SJCRH30 (cell line): ENCODE measurements around the gene BCAR3. TPM values are rescaled to one million over a fixed set of nuclear protein-coding genes. Genes with fewer than 3 reads are reported as not detected.
A peak's percentile ranks its signal among the peaks of the same experiment; 100 is the strongest.

Experiments
- DNase-seq, 2 experiments: peaks; one replicate each; pipeline ENCODE4 v3.0.0-alpha.2; 2015 to 2020
- H3K27ac ChIP-seq: fragments of 250-450 bp; sonication (Bioruptor Pico); 2 replicates; pipeline ENCODE4 v1.5.1; 2020; ENCODE audit warnings: mild to moderate bottlenecking, moderate library complexity
- H3K27me3 ChIP-seq: fragments of 250-450 bp; sonication (Bioruptor Pico); 2 replicates; pipeline ENCODE4 v1.5.1; 2020; ENCODE audit warnings: mild to moderate bottlenecking, moderate library complexity
- H3K36me3 ChIP-seq: fragments of 250-450 bp; sonication (Bioruptor Pico); 2 replicates; pipeline ENCODE4 v1.5.1; 2020; ENCODE audit warnings: mild to moderate bottlenecking, moderate library complexity
- H3K4me1 ChIP-seq: fragments of 250-450 bp; sonication (Bioruptor Pico); 2 replicates; pipeline ENCODE4 v1.5.1; 2020; ENCODE audit warnings: mild to moderate bottlenecking, moderate library complexity
- H3K4me3 ChIP-seq: fragments of 250-450 bp; sonication (Bioruptor Pico); 2 replicates; pipeline ENCODE4 v1.5.1; 2020; ENCODE audit warnings: mild to moderate bottlenecking, moderate library complexity
- H3K9me3 ChIP-seq: fragments of 250-450 bp; sonication (Bioruptor Pico); replicated peaks from 2 replicates; pipeline ENCODE4 v1.5.1; 2020; ENCODE audit warnings: mild to moderate bottlenecking, moderate library complexity
- total RNA-seq: library from RNA; depleted of rRNA; stranded (reverse); fragments of >200 nt; shearing (Covaris generic); gene quantifications from 2 replicates; pipeline ENCODE4 v1.2.3, GENCODE V29; 2014

BCAR3 gene
- total RNA-seq, 1 experiment from 2014 or later, result 30.0 TPM

DNA sequence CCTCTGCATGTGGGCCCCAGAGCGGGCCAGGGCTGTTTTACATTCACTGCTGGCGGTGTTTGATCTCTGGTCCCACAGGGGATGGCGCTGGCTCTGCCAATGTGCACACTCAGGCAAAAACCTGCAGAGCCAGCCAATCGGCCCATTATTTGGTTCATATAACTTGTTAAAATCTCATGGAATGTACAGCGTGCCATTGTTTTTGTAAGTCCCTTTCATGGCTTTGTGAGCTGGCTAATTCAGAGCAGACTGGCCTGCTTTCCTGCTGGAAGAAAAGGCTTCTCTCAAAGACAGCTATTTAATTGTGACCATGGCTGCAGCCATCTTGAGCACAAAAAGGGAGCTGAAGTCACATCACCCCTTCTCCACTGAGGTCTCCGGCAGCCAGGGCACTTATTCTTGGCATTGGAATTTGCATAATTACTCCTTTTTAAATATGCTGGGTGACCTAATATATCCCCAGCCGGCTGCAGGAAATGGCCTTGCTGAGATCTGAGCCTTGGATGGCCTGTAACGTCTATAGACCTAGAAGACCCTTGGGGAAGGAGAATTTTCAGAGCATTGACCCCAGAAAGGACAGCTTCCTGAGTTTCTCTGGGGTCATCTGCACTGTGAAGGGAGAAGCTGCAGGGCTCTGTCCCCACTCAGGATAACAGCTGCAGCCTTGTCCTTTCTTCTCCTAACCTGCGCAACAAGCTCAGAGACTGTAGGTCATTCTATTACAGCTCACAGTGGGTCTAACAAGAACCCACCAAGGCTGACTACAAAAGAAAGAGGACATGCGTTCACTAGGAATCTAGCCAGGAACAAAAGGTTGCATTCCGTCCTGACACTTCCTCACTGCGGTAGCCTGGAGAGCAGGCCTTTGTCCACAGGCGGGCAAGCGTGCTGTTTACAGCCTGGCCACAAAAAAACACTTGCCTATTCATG lies 45.8 kb downstream of the BCAR3 start:
- H3K36me3 ChIP-seq, result peaks cover 59% of the 10 kb centered on the region
- no peak for DNase-seq
- H3K27ac ChIP-seq, result no peak overlapping the region
- no peaks in the 10 kb centered on the region for H3K27me3 ChIP-seq
- 0 out of 2 replicates have a peak, but pooled peaks cover 5% of the 10 kb centered on the region for H3K9me3 ChIP-seq
- no peaks in the 10 kb centered on the region; the same call in 1 of the 2 replicates for H3K4me1 ChIP-seq
- H3K4me3 ChIP-seq, result no peak overlapping the region

DNA sequence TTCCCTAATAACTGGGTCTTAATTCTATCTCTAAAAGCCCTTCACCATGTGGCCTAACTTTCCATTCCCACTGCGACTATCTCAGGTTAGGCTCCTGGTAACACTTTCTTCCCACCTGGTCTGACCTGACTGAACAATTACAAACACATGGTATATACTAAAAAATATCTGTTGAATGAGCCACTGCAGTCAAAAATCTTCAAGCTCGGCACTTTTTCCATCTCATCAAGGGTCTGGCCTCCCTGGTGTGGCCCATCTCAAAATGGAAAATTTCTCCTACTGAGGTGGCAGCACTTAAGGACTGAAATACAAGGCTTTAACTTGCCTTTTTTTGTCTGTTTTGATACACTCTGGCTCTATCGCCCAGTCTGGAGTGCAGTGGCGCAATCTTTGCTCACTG lies 48.3 kb downstream of the BCAR3 start:
- Histone ChIP-seq H3K27me3 (no peaks in the 10 kb centered on the region), H3K9me3 (0 out of 2 replicates have a peak, but pooled peaks cover 5% of the 10 kb centered on the region), H3K4me3 (no peak overlapping the region), H3K4me1 (peaks cover 6% of the 10 kb centered on the region; the same call in 1 of the 2 replicates), H3K36me3 (peaks cover 41% of the 10 kb centered on the region), H3K27ac (no peak overlapping the region)
- no peak for DNase-seq

DNA sequence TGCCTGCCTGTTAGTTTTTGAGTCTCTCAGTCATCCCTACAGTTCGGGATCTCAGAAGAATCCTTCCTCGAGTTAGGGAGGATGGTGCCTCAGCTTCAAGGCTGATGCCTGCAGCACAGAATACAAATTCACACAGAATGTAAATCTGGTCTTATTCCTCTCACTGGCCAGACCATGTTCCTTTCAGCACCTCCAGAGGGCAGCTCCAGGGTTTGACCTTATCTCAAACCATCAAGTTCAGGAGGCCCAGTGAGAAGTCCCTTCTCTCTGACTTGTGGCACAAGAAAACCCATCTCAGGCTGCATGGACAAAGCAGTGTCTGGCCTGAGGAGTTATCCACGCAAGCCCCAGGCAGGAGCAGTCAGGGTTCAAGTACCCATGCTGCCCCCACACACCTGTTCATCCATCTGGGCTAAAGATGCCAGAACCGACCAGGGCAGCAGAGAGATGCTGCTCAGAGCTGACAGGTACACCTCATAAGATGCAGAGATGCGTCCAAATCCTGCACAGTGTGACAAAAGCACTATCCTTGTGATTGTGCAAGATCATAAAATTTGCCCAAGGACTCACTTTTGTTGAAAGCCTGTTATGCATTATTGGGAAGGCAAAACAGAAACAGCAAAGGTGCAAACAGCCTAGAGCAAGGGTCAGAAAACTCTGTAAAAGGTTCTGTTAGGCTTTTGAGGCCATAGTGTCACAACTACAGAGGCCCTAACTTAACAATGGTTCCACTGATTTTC lies 49.8 kb downstream of the BCAR3 start:
- peaks cover 26% of the 10 kb centered on the region for H3K36me3 ChIP-seq
- no peaks in the 10 kb centered on the region for H3K27me3 ChIP-seq
- DNase-seq, result peak in 1 of 2 experiments; percentile 37
- 0 out of 2 replicates have a peak, but pooled peaks cover 5% of the 10 kb centered on the region for H3K9me3 ChIP-seq
- H3K27ac ChIP-seq, result no peak overlapping the region
- peaks cover 6% of the 10 kb centered on the region; the same call in 1 of the 2 replicates for H3K4me1 ChIP-seq
- no peak overlapping the region for H3K4me3 ChIP-seq

- Histone ChIP-seq H3K4me1 (peaks cover 6% of the 10 kb centered on the region; the same call in 1 of the 2 replicates), H3K4me3 (no peak overlapping the region), H3K36me3 (peaks cover 16% of the 10 kb centered on the region), H3K9me3 (0 out of 2 replicates have a peak, but pooled peaks cover 5% of the 10 kb centered on the region), H3K27ac (no peak overlapping the region), H3K27me3 (no peaks in the 10 kb centered on the region)
- DNase-seq, result no peak
These were observed 51.5 kb downstream of the BCAR3 start for GRCh38 chr1:93630168-93630567.

DNA sequence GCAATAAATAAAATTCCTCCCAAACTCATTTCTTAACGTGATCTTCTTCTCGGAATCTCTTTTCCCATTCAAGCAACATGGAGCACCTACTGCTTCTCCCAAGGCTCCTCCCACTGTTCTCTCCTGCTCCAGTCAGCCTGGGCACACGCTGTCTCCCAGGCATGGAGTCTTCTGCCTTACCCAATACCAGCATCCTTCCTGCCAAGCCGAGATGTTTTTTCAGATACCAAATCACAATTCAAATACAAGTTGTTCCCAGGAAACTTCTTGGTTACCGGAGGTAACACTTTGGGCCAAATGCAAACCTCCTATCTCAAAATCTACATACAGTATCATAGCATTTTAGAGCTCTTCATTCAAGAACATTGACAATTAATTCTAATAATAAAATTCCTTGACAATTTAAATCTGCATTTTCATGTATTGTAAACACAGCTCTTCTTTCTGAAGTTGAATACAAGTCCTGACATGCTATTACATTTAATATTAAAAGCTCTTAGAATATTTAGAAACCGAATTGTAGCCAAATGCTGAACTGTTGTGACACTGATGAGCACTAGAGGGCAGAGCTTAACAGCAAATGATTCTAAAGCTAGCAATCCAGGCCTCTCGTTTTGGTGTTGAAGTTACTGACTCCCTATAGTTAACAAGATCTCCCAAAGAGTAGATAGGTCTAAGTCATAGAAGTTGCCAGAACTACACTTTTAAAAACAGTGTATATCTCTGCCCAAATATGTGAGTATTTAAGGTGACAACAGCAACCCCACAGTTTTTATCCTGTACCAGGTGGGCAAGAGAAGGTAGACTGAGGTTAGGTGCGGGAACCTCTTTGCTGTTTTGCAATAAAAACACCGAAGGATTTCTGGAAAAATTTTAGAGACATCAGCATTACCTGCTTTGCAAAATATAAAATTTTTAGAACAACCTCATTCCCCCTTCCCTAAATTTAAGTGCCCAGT lies 52.3 kb downstream of the BCAR3 start:
- Histone ChIP-seq H3K4me3 (no peak overlapping the region), H3K9me3 (no peaks in the 10 kb centered on the region), H3K4me1 (peaks cover 6% of the 10 kb centered on the region; the same call in 1 of the 2 replicates), H3K36me3 (peaks cover 11% of the 10 kb centered on the region), H3K27ac (no peak overlapping the region), H3K27me3 (no peaks in the 10 kb centered on the region)
- peak; percentile 57 to 87 for DNase-seq

DNA sequence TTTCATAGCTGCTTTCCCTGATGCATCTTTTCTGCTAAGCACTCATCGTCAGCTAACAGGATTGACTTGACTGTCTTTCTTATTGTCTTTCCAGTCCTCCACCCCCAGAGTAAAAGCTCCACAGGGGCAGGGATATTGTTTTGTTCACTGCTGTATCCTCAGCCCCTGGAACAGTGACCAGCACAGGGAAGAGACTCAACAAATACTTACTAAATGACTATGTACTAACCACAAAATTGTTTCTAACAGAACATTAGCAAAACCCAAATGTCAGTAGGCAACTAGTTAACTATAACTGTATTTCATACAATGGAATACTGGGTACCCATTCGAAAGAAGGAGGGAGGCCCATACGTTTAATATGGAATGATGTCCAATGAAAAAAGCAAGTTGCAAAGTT lies 53.0 kb downstream of the BCAR3 start:
- H3K27me3 ChIP-seq, result no peaks in the 10 kb centered on the region
- peaks cover 7% of the 10 kb centered on the region for H3K36me3 ChIP-seq
- H3K9me3 ChIP-seq, result no peaks in the 10 kb centered on the region
- H3K4me1 ChIP-seq, result peaks cover 6% of the 10 kb centered on the region; the same call in 1 of the 2 replicates
- no peak overlapping the region for H3K4me3 ChIP-seq
- DNase-seq, result no peak
- H3K27ac ChIP-seq, result no peak overlapping the region

GRCh38 chr1:93625582-93626327 lies 55.9 kb downstream of the BCAR3 start:
- Histone ChIP-seq H3K27ac (no peak overlapping the region), H3K4me1 (peaks cover 15% of the 10 kb centered on the region)
- no peak for DNase-seq

DNA sequence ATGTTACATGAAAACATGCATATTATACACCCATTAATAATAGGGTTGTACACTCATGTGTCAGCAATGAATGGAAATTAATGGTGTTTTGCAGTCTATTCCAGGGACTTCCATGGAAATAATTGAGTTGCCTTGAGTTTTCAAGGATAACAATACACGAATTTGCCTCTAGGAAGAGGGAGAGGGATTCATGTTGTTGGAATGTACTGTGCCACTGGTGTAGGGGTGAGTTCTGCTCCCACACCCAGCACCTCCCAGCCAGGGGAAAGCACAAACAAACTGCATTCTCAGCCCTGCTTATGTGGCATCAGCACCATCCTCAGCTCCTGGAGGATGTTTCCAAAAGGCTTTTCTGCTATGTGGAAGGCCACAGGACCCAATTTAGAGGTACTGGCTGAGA lies 57.8 kb downstream of the BCAR3 start:
- no peak for DNase-seq
- no peaks in the 10 kb centered on the region for H3K27me3 ChIP-seq
- no peak overlapping the region for H3K4me3 ChIP-seq
- H3K9me3 ChIP-seq, result no peaks in the 10 kb centered on the region
- H3K4me1 ChIP-seq, result peaks cover 9% of the 10 kb centered on the region
- H3K36me3 ChIP-seq, result 0 out of 2 replicates have a peak, but pooled peaks cover 3% of the 10 kb centered on the region
- no peak overlapping the region for H3K27ac ChIP-seq

More at GRCh38 chr1:93625582-93626327, 55.9 kb downstream of the BCAR3 start:
- Histone ChIP-seq H3K27me3 (no peaks in the 10 kb centered on the region), H3K36me3 (0 out of 2 replicates have a peak, but pooled peaks cover 3% of the 10 kb centered on the region), H3K4me3 (no peak overlapping the region), H3K9me3 (no peaks in the 10 kb centered on the region)

DNA sequence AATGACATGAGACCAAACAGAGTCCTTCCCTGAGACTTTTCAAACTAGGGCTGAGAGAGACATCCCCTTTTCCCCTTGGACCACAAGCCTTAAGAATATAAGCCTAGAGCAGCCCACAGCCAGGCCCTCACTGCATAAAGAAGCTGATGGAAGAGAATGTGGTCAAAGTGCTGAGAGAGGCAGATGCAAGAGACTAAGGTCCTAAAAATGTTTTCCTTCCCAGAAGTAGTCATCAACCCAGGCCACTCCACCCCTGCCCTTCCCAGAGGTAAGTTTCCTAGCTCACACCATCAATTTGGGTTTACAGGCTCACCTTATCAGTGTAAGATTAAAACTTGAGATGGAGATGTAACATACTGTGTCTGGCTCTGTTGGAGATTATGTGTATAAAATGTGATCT lies 58.2 kb downstream of the BCAR3 start:
- DNase-seq, result no peak
- Histone ChIP-seq H3K36me3 (0 out of 2 replicates have a peak, but pooled peaks cover 3% of the 10 kb centered on the region), H3K27me3 (no peaks in the 10 kb centered on the region), H3K9me3 (no peaks in the 10 kb centered on the region), H3K4me1 (peaks cover 9% of the 10 kb centered on the region), H3K27ac (no peak overlapping the region), H3K4me3 (no peak overlapping the region)

- H3K4me3 ChIP-seq, result no peak overlapping the region
- 0 out of 2 replicates have a peak, but pooled peaks cover 3% of the 10 kb centered on the region for H3K36me3 ChIP-seq
- H3K27me3 ChIP-seq, result no peaks in the 10 kb centered on the region
- H3K27ac ChIP-seq, result no peak overlapping the region
- H3K9me3 ChIP-seq, result no peaks in the 10 kb centered on the region
- DNase-seq, result no peak
- peaks cover 23% of the 10 kb centered on the region for H3K4me1 ChIP-seq
These were observed 60.4 kb downstream of the BCAR3 start for GRCh38 chr1:93621246-93621645.

GRCh38 chr1:93620841-93621210 lies 60.8 kb downstream of the BCAR3 start:
- no peak for DNase-seq
- H3K9me3 ChIP-seq, result no peaks in the 10 kb centered on the region
- H3K4me1 ChIP-seq, result peaks cover 27% of the 10 kb centered on the region
- H3K27ac ChIP-seq, result no peak overlapping the region
- no peak overlapping the region for H3K4me3 ChIP-seq
- H3K36me3 ChIP-seq, result 0 out of 2 replicates have a peak, but pooled peaks cover 3% of the 10 kb centered on the region
- no peaks in the 10 kb centered on the region for H3K27me3 ChIP-seq

DNA sequence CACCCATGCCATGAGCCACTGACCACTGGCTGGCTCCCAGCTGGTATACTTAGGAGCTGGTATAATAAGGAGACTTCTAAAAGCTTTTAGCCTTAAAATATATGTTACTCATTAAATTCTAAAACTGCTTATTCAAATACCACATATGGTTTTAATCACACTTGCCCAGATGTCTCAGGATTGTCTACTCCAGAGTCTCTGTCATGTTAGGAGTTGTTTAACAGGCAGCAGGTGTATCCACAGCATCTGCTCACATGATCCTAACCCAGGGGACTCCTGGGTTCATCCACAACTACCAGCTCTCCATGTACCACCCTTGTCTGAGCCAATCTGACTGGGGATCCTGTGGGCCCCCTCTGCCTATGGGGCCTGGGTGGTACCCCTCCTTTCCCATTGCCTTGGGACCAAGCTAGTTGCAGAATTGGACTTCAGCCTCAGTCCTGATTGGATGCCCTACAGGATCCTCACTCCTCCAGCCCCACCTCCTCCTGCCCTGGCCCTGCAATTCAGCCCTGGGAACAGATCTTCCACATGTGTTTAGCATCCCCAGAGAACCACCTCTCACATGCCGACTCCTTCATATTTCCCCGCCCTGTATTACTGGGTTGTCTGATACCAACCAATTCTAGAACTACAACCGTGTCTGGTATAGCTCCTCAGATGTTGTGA lies 61.3 kb downstream of the BCAR3 start:
- no peaks in the 10 kb centered on the region for H3K9me3 ChIP-seq
- no peak for DNase-seq
- no peak overlapping the region for H3K27ac ChIP-seq
- H3K27me3 ChIP-seq, result no peaks in the 10 kb centered on the region
- H3K4me3 ChIP-seq, result no peak overlapping the region
- 0 out of 2 replicates have a peak, but pooled peaks cover 2% of the 10 kb centered on the region for H3K36me3 ChIP-seq
- peaks cover 32% of the 10 kb centered on the region for H3K4me1 ChIP-seq
